Mesenchymal stem cell (in vitro differentiated cells and primary cell): ENCODE measurements around the gene IKZF4.
"Not testable (repeated sequence)": the region's sequence is repeated elsewhere in the genome, so short reads cannot be mapped to it uniquely, and the experiment has no call there.

Experiments used
- DNase-seq: peaks from one replicate; pipeline ENCODE4 v3.0.0-alpha.2; 2013
- H2AFZ ChIP-seq: one replicate; pipeline ENCODE4 v1.6.1; 2013; ENCODE audit warnings: low read depth, mild to moderate bottlenecking, control low read depth, inconsistent platforms, low read length, moderate library complexity
- H2AK5ac ChIP-seq: 2 replicates; pipeline ENCODE4 v1.6.1; 2013; ENCODE audit warnings: low read length, moderate library complexity, mild to moderate bottlenecking, inconsistent platforms; ENCODE audit not compliant: severe bottlenecking
- H2BK120ac ChIP-seq: one replicate; pipeline ENCODE4 v1.6.1; 2013; ENCODE audit warnings: low read depth, mild to moderate bottlenecking, inconsistent platforms, low read length, moderate library complexity
- H2BK12ac ChIP-seq, 2 experiments: one replicate each; pipeline ENCODE4 v1.6.1; 2013; ENCODE audit warnings: inconsistent platforms in 2 of 2, low read length in 2 of 2, mild to moderate bottlenecking in 2 of 2, moderate library complexity in 2 of 2, control low read depth in 1 of 2
- H2BK15ac ChIP-seq: one replicate; pipeline ENCODE4 v1.6.1; 2013; ENCODE audit warnings: mild to moderate bottlenecking, low read depth, inconsistent platforms; ENCODE audit not compliant: poor library complexity, severe bottlenecking
- H2BK5ac ChIP-seq: 2 replicates; pipeline ENCODE4 v1.6.1; 2013; ENCODE audit warnings: low read depth, mild to moderate bottlenecking, low read length, control low read depth, inconsistent platforms; ENCODE audit not compliant: poor library complexity, severe bottlenecking
- H3K14ac ChIP-seq, 2 experiments: one replicate each; pipeline ENCODE4 v1.6.1; 2013; ENCODE audit warnings: inconsistent platforms in 2 of 2, low read length in 2 of 2, control low read depth in 1 of 2, mild to moderate bottlenecking in 1 of 2, moderate library complexity in 1 of 2
- H3K18ac ChIP-seq, 2 experiments: one replicate each; pipeline ENCODE4 v1.6.1; 2013; ENCODE audit warnings: inconsistent platforms in 2 of 2, low read length in 2 of 2, control low read depth in 1 of 2, low read depth in 1 of 2, mild to moderate bottlenecking in 1 of 2
- H3K23ac ChIP-seq, 2 experiments: one replicate each; pipeline ENCODE4 v1.6.1; 2013; ENCODE audit warnings: inconsistent platforms in 2 of 2, low read length in 2 of 2, mild to moderate bottlenecking in 2 of 2, moderate library complexity in 2 of 2, control low read depth in 1 of 2
- H3K27ac ChIP-seq: 2 replicates; pipeline ENCODE4 v1.5.1; 2013; ENCODE audit warnings: mild to moderate bottlenecking, moderate library complexity, low read length, control low read depth, inconsistent platforms; ENCODE audit not compliant: poor library complexity, severe bottlenecking
- H3K27me3 ChIP-seq, 2 experiments: 2 replicates each; pipeline versions ENCODE4 v1.6.1 to v1.7.0; 2013; ENCODE audit warnings: low read length in 2 of 2, mild to moderate bottlenecking in 2 of 2, moderate library complexity in 2 of 2, control low read depth in 1 of 2, inconsistent platforms in 1 of 2; ENCODE audit not compliant: control insufficient read depth in 1 of 2, insufficient read depth in 1 of 2
- H3K36me3 ChIP-seq, 2 experiments: 2 replicates each; pipeline versions ENCODE4 v1.6.1 to v1.7.0; 2013; ENCODE audit warnings: low read length in 2 of 2, control low read depth in 1 of 2, inconsistent platforms in 1 of 2, low read depth in 1 of 2, mild to moderate bottlenecking in 1 of 2; ENCODE audit not compliant: insufficient read depth in 2 of 2, control insufficient read depth in 1 of 2
- H3K4ac ChIP-seq, 2 experiments: one replicate each; pipeline ENCODE4 v1.6.1; 2013; ENCODE audit warnings: inconsistent platforms in 2 of 2, low read length in 2 of 2, mild to moderate bottlenecking in 2 of 2, moderate library complexity in 2 of 2, control low read depth in 1 of 2, low read depth in 1 of 2
- H3K4me1 ChIP-seq: 2 replicates; pipeline ENCODE4 v1.6.1; 2013; ENCODE audit warnings: low read depth, low read length, control low read depth; ENCODE audit not compliant: control insufficient read depth, insufficient read depth
- H3K4me2 ChIP-seq: 2 replicates; pipeline ENCODE4 v1.6.1; 2013; ENCODE audit warnings: low read length, mild to moderate bottlenecking, inconsistent platforms; ENCODE audit not compliant: poor library complexity, severe bottlenecking
- H3K4me3 ChIP-seq, 2 experiments: 2 replicates each; pipeline versions ENCODE4 v1.5.1 to v1.7.0; 2013; ENCODE audit warnings: low read length in 2 of 2, mild to moderate bottlenecking in 2 of 2, control low read depth in 1 of 2, low read depth in 1 of 2; ENCODE audit not compliant: insufficient read depth in 1 of 2
- H3K79me1 ChIP-seq: replicated peaks from 2 replicates; pipeline ENCODE4 v1.6.1; 2013; ENCODE audit warnings: mild to moderate bottlenecking, control low read depth, low read length, inconsistent platforms; ENCODE audit not compliant: poor library complexity, severe bottlenecking
- H3K9ac ChIP-seq: 2 replicates; pipeline ENCODE4 v1.7.0; 2013; ENCODE audit warnings: mild to moderate bottlenecking, low read length, moderate library complexity
- H3K9me3 ChIP-seq: 2 replicates; pipeline ENCODE4 v1.7.0; 2013; ENCODE audit warnings: mild to moderate bottlenecking, low read length; ENCODE audit not compliant: control insufficient read depth
- H4K8ac ChIP-seq: one replicate; pipeline ENCODE4 v1.6.1; 2013; ENCODE audit warnings: inconsistent platforms, mild to moderate bottlenecking, low read length, moderate library complexity
- H4K91ac ChIP-seq: one replicate; pipeline ENCODE4 v1.6.1; 2013; ENCODE audit warnings: mild to moderate bottlenecking, low read length, inconsistent platforms
- WGBS: methylation state at CpG from one replicate; pipeline ENCODE4 v1.1.7; 2013; ENCODE audit warnings: mixed read lengths; 5-methylcytosine and 5-hydroxymethylcytosine counted together

IKZF4 gene

DNA sequence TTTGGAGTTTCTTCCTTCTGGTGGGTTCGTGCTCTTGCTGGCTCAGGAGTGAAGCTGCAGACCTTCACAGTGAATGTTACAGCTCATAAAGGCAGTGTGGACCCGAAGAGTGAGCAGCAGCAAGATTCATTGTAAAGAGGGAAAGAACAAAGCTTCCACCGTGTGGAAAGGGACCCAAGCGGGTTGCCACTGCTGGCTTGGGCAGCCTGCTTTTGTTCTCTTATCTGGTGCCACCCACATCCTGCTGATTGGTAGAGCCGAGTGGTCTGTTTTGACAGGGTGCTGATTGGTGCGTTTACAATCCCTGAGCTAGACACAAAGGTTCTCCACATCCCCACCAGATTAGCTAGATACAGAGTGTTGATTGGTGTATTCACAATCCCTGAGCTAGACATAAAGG is 21.3 kb upstream of the IKZF4 start:
- not testable (repeated sequence) for H2BK120ac ChIP-seq, H2AK5ac ChIP-seq, H3K9me3 ChIP-seq, H3K4me2 ChIP-seq, H3K23ac ChIP-seq, H2BK15ac ChIP-seq, H2BK12ac ChIP-seq, H4K8ac ChIP-seq, H2AFZ ChIP-seq, H3K4me3 ChIP-seq, H2BK5ac ChIP-seq, DNase-seq, H3K18ac ChIP-seq, H3K27ac ChIP-seq, H3K4ac ChIP-seq, H3K9ac ChIP-seq, H3K14ac ChIP-seq, H3K27me3 ChIP-seq
- peaks cover 15% of the 10 kb centered on the region for H3K4me1 ChIP-seq
- peaks cover 17% of the 10 kb centered on the region for H3K79me1 ChIP-seq
- H4K91ac ChIP-seq, result peak overlapping the region; percentile 29
- H3K36me3 ChIP-seq, result peaks cover 26 to 30% of the 10 kb centered on the region in 2 experiments
- WGBS, result 97% methylated on average over 4 of the region's 6 CpGs

DNA sequence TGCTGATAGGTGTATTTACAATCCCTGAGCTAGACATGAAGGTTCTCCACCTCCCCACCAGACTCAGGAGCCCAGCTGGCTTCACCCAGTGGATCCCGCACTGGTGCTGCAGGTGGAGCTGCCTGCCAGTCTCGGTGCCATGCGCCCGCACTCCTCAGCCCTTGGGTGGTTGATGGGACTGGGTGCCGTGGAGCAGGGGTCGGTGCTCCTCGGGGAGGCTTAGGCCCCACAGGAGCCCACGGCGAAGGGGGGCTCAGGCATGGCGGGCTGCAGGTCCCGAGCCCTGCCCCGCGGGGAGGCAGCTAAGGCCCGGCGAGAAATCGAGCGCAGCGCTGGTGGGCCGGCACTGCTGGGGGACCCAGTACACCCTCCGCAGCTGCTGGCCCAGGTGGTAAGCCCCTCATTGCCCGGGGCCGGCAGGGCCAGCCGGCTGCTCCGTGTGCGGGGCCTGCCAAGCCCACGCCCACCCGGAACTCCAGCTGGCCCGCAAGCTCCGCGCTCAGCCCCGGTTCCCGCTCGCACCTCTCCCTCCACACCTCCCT is 20.8 kb upstream of the IKZF4 start:
- not testable (repeated sequence) for H2BK5ac ChIP-seq, H2BK12ac ChIP-seq
- peaks cover 15% of the 10 kb centered on the region for H3K4me1 ChIP-seq

DNA sequence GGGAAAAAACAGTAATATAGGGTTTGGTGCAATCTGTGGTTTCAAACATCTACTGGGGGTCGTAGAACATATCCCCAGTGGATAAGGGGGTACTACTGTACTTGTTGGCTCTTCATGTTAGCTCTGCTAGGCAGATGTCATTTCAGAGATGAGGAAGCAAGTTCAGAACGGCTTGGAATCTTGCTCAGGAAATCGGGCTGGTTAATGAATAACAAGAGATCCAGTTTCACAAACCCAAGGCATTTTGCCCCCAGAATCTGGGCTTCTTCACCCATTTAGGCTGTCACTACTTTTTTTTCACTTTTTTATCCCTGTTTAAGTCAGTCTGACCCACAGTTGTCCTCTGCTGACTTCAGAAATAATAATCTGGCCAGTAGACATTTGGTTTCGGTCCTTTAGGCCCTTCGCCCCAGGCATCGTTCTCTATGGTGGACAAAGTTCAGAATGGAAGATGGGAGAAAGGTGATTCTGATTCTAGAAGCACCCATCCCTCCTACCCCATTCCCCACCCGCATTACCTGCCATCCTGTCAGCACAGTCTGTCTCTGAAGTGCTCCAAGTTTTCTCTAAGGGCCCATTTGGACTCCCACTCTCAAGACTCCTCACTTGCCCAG is 19.2 kb upstream of the IKZF4 start:
- WGBS, result 93% methylated on average over 6 of the region's 7 CpGs

More for the DNA sequence above, 20.8 kb upstream of the IKZF4 start:
- not testable (repeated sequence) for H4K8ac ChIP-seq, H3K4me3 ChIP-seq, H2AK5ac ChIP-seq, H2AFZ ChIP-seq, H3K14ac ChIP-seq, H3K9me3 ChIP-seq, H3K27me3 ChIP-seq, DNase-seq, H3K9ac ChIP-seq, H2BK120ac ChIP-seq, H2BK15ac ChIP-seq, H3K4me2 ChIP-seq, H3K4ac ChIP-seq, H3K27ac ChIP-seq, H4K91ac ChIP-seq, H3K18ac ChIP-seq, H3K23ac ChIP-seq
- H3K79me1 ChIP-seq, result peaks cover 17% of the 10 kb centered on the region
- 97% methylated on average over 18 of the region's 33 CpGs for WGBS
- peaks cover 29 to 31% of the 10 kb centered on the region in 2 experiments for H3K36me3 ChIP-seq

DNA sequence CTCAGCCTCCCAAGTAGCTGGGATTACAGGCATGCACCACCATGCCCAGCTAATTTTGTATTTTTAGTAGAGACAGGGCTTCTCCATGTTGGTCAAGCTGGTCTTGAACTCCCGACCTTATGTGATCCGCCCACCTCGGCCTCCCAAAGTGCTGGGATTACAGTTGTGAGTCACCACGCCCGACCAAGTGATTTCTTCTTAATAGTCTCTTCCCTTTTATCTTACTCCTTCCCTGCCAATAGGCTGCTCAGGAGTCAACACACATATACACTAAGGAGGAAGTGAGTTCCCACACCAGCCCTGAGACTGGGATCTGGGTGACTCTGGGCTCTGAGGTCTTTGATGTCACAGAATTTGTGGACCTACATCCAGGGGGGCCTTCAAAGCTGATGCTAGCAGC is 17.5 kb upstream of the IKZF4 start:
- not testable (repeated sequence) for H3K18ac ChIP-seq, H2BK5ac ChIP-seq, H3K9ac ChIP-seq, H2BK12ac ChIP-seq, H2AFZ ChIP-seq, H2BK15ac ChIP-seq, H2BK120ac ChIP-seq, H3K9me3 ChIP-seq, H3K23ac ChIP-seq, H4K8ac ChIP-seq, H4K91ac ChIP-seq, H3K4me2 ChIP-seq, H3K4me3 ChIP-seq, H2AK5ac ChIP-seq, H3K14ac ChIP-seq, DNase-seq, H3K27ac ChIP-seq, H3K4ac ChIP-seq, H3K27me3 ChIP-seq
- 88% methylated on average over 5 of the region's 5 CpGs for WGBS
- peaks cover 13% of the 10 kb centered on the region for H3K4me1 ChIP-seq
- peaks cover 26 to 27% of the 10 kb centered on the region in 2 experiments for H3K36me3 ChIP-seq
- peaks cover 14% of the 10 kb centered on the region for H3K79me1 ChIP-seq

More for the DNA sequence above, 19.2 kb upstream of the IKZF4 start:
- Histone ChIP-seq H3K14ac (no peak overlapping the region), H2BK15ac (no peak overlapping the region), H3K36me3 (peaks cover 26 to 27% of the 10 kb centered on the region in 2 experiments), H2AFZ (no peak overlapping the region), H4K8ac (no peak overlapping the region), H2AK5ac (no peak overlapping the region), H3K4ac (no peak overlapping the region), H3K4me3 (no peak overlapping the region), H3K18ac (no peak overlapping the region), H3K27ac (peak overlapping the region; percentile 14), H3K4me2 (no peak overlapping the region), H2BK12ac (no peak overlapping the region), H4K91ac (no peak overlapping the region), H3K9me3 (no peaks in the 10 kb centered on the region), H3K27me3 (no peaks in the 10 kb centered on the region), H2BK5ac (no peak overlapping the region), H3K23ac (no peak overlapping the region), H3K4me1 (peaks cover 15% of the 10 kb centered on the region), H3K9ac (no peak overlapping the region), H3K79me1 (peaks cover 16% of the 10 kb centered on the region), H2BK120ac (no peak overlapping the region)
- DNase-seq, result no peak
